Transverse colon (tissue), 4 donors: ENCODE results near the gene MOB2. TPM values are rescaled to one million over a fixed set of nuclear protein-coding genes. Genes with fewer than 3 reads are reported as not detected.
"Not testable (repeated sequence)": the region's sequence is repeated elsewhere in the genome, so short reads cannot be mapped to it uniquely, and the experiment has no call there.

Experiments
- DNase-seq: peaks from one replicate; pipeline ENCODE4 v3.0.0-alpha.2; 2019
- H3K27ac ChIP-seq, 4 donors: fragments of 200-600 bp; sonication (generic); 2 replicates each; pipeline ENCODE4 v1.5.1; 2016 to 2018; ENCODE audit warnings: inconsistent platforms in 4 of 4
- H3K27me3 ChIP-seq: fragments of 200-600 bp; sonication (generic); 2 replicates; pipeline ENCODE4 v1.5.1; 2017; ENCODE audit warnings: inconsistent platforms
- H3K36me3 ChIP-seq, 4 donors: fragments of 200-600 bp; sonication (generic); 2 replicates each; pipeline ENCODE4 v1.5.1; 2017 to 2019; ENCODE audit warnings: inconsistent platforms in 4 of 4
- H3K4me1 ChIP-seq, 4 donors: fragments of 200-600 bp; sonication (generic); 2 replicates each; pipeline ENCODE4 v1.5.1; 2017 to 2020; ENCODE audit warnings: inconsistent platforms in 4 of 4
- H3K4me3 ChIP-seq, 4 donors: fragments of 200-600 bp; sonication (generic); 1 replicate in 1 of 4; 2 replicates in 3 of 4; pipeline versions ENCODE4 v1.5.1 to v1.6.1; 2017 to 2019; ENCODE audit warnings: inconsistent platforms in 4 of 4
- H3K9me3 ChIP-seq, 2 donors: fragments of 200-600 bp; sonication (generic); 2 replicates each; pipeline ENCODE4 v1.5.1; 2017 to 2019; ENCODE audit warnings: inconsistent platforms in 2 of 2
- EP300 ChIP-seq: sonication (generic); formaldehyde crosslinking; IDR thresholded peaks from one replicate; pipeline ENCODE4 v1.6.1; 2017; ENCODE audit warnings: antibody characterized with exemption, low read depth
- POLR2A ChIP-seq: fragments of 450-650 bp; IDR thresholded peaks from one replicate; pipeline ENCODE4 v1.6.1; 2016; ENCODE audit warnings: antibody characterized with exemption, mild to moderate bottlenecking, moderate library complexity
- POLR2AphosphoS5 ChIP-seq, 3 donors: sonication (generic); formaldehyde crosslinking; IDR thresholded peaks; one replicate each; pipeline ENCODE4 v1.6.1; 2016; ENCODE audit warnings: antibody characterized with exemption in 3 of 3
- WGBS, 2 donors: methylation state at CpG; one replicate each; pipeline ENCODE4 v1.1.5; 2018; ENCODE audit warnings: low coverage in 1 of 2; 5-methylcytosine and 5-hydroxymethylcytosine counted together
- in situ Hi-C, 4 donors: fragments of 200-750 bp; cut with MboI; loops; one replicate each; pipeline versions ENCODE4 v1.15.0 to v1.15.1; 2017; ENCODE audit warnings: low sequenced_read_pairs in 3 of 4, low pct_ligation_motif_present in 1 of 4, low pct_unique_long_range_greater_than_20kb in 1 of 4
- intact Hi-C: fragments of 100-400 bp; cut with DNase I; formaldehyde crosslinking; loops from one replicate; pipeline ENCODE4 v1.15.1; 2023; ENCODE audit warnings: low total_unique reads
- total RNA-seq, 4 donors: library from RNA; depleted of rRNA; stranded (reverse); fragments of >200 nt; gene quantifications; one replicate each; pipeline ENCODE4 v1.1.0, GENCODE V29; 2016
- TF ChIP-seq, protein P1 (sequence below), 5 experiments: fragments of 200-600 bp in 3 of 5; fragments of 450-650 bp in 2 of 5; sonication (generic) in 3 of 5; IDR thresholded peaks; 1 replicate in 2 of 5; 2 replicates in 3 of 5; pipeline ENCODE4 v1.5.1; 2016 to 2017; ENCODE audit warnings: antibody characterized with exemption in 5 of 5, inconsistent platforms in 3 of 5, mild to moderate bottlenecking in 2 of 5, moderate library complexity in 1 of 5

The MOB2 gene
- total RNA-seq, 4 donors from 2014 or later, result 22.8 to 56.7 (median 42.4) TPM

DNA sequence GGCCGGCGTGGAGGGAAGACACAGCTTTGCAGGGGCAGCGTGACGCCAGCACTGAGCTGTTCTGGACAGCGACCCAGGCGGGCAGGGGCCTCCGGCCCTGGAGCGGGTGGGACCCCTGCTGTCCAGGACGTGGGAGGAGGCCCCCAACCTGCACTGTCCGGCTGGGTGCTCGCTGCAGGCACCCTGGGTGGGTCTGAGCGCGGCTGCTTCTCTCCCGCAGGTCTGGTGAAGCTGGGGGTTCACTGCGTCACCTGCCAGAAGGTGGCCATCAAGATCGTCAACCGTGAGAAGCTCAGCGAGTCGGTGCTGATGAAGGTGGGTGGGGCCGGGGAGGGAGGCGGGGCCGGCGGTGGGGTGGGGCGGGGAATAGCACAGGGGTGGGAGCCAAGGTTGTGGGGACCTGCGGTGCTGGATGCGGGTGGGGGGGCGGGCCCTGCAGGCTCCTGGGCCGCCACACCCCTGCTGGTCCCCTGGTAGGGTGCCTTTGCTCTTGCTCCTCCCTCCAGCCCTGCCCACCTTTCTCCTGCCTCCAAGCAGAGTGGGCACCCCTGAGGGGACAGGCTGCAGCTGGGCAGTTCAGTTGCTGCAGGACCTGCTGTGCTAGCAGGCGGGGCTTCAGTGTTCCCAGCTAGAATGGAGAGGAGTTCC lies 50.6 kb downstream of the MOB2 start:
- H3K36me3 ChIP-seq, result no peaks in the 10 kb centered on the region
- in situ Hi-C loops, result no loop called here
- H3K4me1 ChIP-seq, result peaks cover 0 to 8% (median 0%) of the 10 kb centered on the region in 4 donors
- no peak for TF ChIP-seq POLR2AphosphoS5 (IDR thresholded peaks at IDR 0.05)
- TF ChIP-seq POLR2A, result no peak
- TF ChIP-seq EP300, result no peak
- TF ChIP-seq, protein P1, sequence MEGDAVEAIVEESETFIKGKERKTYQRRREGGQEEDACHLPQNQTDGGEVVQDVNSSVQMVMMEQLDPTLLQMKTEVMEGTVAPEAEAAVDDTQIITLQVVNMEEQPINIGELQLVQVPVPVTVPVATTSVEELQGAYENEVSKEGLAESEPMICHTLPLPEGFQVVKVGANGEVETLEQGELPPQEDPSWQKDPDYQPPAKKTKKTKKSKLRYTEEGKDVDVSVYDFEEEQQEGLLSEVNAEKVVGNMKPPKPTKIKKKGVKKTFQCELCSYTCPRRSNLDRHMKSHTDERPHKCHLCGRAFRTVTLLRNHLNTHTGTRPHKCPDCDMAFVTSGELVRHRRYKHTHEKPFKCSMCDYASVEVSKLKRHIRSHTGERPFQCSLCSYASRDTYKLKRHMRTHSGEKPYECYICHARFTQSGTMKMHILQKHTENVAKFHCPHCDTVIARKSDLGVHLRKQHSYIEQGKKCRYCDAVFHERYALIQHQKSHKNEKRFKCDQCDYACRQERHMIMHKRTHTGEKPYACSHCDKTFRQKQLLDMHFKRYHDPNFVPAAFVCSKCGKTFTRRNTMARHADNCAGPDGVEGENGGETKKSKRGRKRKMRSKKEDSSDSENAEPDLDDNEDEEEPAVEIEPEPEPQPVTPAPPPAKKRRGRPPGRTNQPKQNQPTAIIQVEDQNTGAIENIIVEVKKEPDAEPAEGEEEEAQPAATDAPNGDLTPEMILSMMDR (IDR thresholded peaks at IDR 0.05), result no peak
- no peak for DNase-seq
- peaks cover 41% of the 10 kb centered on the region for H3K27me3 ChIP-seq
- WGBS, 2 donors, result 17% methylated on average over 14 of the region's 29 CpGs; no CpG with 5 or more reads in 1 of the 2 donors
- H3K9me3 ChIP-seq, result no peaks in the 10 kb centered on the region
- H3K4me3 ChIP-seq, result no peak overlapping the region
- intact Hi-C loops, result no loop called here
- no peak overlapping the region for H3K27ac ChIP-seq

DNA sequence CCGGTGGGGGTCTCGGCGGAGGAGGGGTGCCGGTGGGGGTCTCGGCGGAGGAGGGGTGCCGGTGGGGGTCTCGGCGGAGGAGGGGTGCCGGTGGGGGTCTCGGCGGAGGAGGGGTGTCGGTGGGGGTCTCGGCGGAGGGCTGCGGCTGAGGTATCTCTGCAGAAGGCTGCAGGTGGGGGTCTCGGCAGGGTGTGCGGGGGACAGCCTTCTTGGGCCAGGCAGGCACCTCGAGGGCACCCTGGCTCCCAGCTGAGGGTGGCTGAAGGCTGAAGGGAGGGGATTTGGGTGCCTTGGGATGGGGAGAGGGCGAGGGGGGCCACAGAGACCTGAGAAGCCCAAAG lies 51.1 kb downstream of the MOB2 start:
- intact Hi-C loops, DNase-seq, H3K4me3 ChIP-seq, H3K9me3 ChIP-seq, H3K36me3 ChIP-seq, H3K4me1 ChIP-seq, in situ Hi-C loops, H3K27ac ChIP-seq: not testable (repeated sequence)
- peaks cover 40% of the 10 kb centered on the region for H3K27me3 ChIP-seq
- 79% methylated on average over 10 of the region's 20 CpGs; no CpG with 5 or more reads in 1 of the 2 donors for WGBS, 2 donors

DNA sequence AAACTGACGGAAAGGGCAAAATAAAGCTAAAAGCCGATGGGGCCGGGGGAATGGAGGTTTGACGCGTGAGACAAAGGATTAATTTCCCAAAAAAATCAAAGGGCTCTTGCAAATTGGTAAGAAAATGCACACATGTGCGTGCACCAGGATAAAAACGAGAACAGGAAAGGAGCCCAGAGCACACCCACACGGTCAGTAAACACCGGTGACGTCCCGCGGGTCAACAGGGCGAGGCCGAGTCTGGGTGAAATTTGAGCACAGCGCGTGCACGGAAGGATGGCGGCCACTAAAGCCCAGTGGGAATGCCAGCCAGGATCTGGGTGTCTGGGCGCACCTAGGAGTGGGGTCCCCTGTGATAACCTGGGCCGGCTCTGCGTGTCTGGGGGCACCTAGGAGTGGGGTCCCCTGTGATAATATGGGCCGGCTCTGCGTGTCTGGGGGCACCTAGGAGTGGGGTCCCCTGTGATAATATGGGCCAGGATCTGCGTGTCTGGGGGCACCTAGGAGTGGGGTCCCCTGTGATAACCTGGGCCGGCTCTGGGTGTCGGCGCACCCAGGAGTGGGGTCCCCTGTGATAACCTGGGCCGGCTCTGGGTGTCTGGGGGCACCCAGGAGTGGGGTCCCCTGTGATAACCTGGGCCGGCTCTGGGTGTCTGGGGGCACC lies 52.5 kb downstream of the MOB2 start:
- no peaks in the 10 kb centered on the region for H3K36me3 ChIP-seq
- no peak for DNase-seq
- peaks cover 0 to 8% (median 0%) of the 10 kb centered on the region in 4 donors for H3K4me1 ChIP-seq
- no peaks in the 10 kb centered on the region for H3K9me3 ChIP-seq
- no peak overlapping the region for H3K27ac ChIP-seq
- peaks cover 32% of the 10 kb centered on the region for H3K27me3 ChIP-seq
- no peak overlapping the region for H3K4me3 ChIP-seq
- intact Hi-C loops (no loop called here), in situ Hi-C loops (no loop called here)
- TF ChIP-seq, protein P1 (IDR thresholded peaks at IDR 0.05), result no peak
- no peak for TF ChIP-seq EP300
- no peak for TF ChIP-seq POLR2AphosphoS5 (IDR thresholded peaks at IDR 0.05)
- no peak for TF ChIP-seq POLR2A
- WGBS, 2 donors, result 60% methylated on average over 25 of the region's 29 CpGs; no CpG with 5 or more reads in 1 of the 2 donors

DNA sequence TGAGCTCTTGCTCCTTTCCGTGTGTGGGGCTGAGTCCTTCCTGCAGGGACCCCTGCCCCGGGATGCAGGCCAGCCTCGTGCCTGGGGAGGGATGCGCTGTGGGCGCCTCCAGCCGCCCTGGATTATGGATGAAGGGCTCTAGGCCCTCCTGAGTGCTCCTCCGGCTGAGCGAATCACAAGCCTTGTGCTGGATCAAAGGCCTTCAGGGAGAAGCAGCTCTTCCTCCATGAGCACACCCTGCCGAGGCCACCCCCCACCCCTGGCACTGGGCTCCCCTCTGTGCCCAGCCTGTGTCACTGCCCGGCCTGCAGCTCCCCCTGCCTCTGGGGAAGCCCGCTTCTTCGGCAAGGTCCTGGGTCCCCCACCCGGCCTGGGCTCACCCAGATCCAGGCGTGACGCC lies 53.0 kb downstream of the MOB2 start:
- TF ChIP-seq, protein P1 (IDR thresholded peaks at IDR 0.05), result no peak
- no peak for TF ChIP-seq POLR2AphosphoS5 (IDR thresholded peaks at IDR 0.05)
- no peak for TF ChIP-seq POLR2A
- no peak for TF ChIP-seq EP300
- in situ Hi-C loops (no loop called here), intact Hi-C loops (no loop called here)
- Histone ChIP-seq H3K4me1 (peaks cover 0 to 8% (median 0%) of the 10 kb centered on the region in 4 donors), H3K27me3 (peaks cover 32% of the 10 kb centered on the region), H3K9me3 (no peaks in the 10 kb centered on the region), H3K4me3 (no peak overlapping the region), H3K27ac (no peak overlapping the region), H3K36me3 (no peaks in the 10 kb centered on the region)
- no peak for DNase-seq
- 80% methylated on average over 13 of the region's 15 CpGs; no CpG with 5 or more reads in 1 of the 2 donors for WGBS, 2 donors
